GM04503 (cell line): ENCODE data around the gene BCKDHB.
A peak's percentile ranks its signal among the peaks of the same experiment; 100 is the strongest.

Experiments used
- DNase-seq: peaks from one replicate; pipeline ENCODE4 v3.0.0-alpha.2; 2012; ENCODE audit warnings: low read depth

Gene BCKDHB

DNA sequence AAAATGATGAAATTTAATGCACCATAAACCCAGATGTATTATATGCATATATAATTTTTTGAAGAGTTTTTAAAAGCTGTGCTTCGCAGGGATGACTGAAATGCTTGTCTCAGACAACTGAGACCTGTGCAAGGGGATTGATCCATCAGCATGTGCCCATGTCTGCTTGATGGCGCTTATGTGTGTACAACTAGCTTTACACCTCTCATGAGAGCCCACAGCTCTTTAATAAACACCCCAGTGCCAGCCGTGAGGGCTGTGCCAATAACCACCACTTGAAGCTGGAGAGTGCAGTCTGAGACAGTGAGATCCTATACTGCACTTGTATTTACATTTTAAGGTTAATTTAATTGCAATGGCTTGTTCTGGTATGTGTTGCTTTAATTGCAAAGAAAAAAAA, 225.5 kb downstream of the BCKDHB start:
- DNase-seq: no peak

GRCh38 chr6:80333342-80333741, 226.9 kb downstream of the BCKDHB start:
- no peak for DNase-seq

DNA sequence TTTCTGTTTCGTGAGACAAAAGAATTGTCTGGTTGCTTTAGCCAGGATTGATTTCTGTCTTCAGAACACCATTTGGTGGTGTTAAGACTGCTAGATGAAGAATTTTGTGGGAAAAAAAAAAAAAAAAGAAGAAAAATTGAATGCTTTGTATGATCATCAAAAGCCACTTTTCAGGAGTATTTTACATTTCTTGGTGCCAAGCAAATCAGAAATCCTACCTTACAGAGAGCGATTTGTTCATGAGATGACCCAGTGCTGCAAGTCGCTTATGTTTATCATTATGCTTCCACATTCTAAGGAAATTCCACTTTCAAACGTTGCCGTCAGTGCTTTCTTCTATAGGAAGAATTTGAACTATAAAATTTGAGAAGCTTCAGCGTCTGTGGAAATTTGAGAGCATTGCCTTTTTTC, 228.7 kb downstream of the BCKDHB start:
- no peak for DNase-seq

- DNase-seq: no peak
These were observed 230.4 kb downstream of the BCKDHB start for GRCh38 chr6:80336911-80337310.

- DNase-seq: no peak
These were observed 231.8 kb downstream of the BCKDHB start for GRCh38 chr6:80338201-80338836.

DNA sequence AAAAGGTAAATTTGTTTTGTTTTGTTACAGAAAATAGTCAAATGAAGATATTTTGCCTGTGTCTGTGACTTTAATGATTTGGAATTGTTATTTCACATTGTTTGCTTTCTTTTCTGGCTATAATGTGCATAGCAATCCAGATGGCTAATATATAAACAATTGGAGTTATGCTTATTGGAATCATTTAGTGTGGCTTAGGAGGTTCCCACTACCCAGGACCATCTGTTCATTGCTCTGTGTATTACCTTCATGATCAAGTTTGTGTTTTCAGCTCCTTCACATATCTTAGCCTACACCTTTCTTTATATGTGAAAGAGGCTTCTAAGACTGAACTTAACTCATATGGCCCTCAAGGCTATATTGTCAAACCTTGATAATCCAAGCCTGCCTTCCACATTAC, 232.9 kb downstream of the BCKDHB start:
- no peak for DNase-seq

GRCh38 chr6:80340280-80340679, 233.8 kb downstream of the BCKDHB start:
- no peak for DNase-seq

DNA sequence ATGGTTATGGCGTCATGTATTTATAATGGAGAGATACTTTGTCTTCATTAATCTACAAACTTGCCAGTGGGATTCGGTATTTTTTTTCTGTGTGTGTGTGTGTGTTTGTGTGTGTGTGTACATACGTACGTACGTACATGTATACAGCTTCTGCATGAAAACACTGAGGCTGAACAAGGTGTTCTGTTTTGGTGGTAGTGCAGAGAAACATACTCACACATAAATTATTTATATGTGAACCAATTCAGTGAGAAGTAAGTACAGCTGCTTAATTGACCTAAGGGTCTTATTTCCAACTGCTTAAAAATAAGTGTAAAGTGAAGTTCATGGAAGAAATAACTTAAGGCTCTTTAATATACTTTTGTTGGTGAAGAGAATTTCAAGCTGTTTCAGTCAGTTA, 234.2 kb downstream of the BCKDHB start:
- DNase-seq: no peak

DNA sequence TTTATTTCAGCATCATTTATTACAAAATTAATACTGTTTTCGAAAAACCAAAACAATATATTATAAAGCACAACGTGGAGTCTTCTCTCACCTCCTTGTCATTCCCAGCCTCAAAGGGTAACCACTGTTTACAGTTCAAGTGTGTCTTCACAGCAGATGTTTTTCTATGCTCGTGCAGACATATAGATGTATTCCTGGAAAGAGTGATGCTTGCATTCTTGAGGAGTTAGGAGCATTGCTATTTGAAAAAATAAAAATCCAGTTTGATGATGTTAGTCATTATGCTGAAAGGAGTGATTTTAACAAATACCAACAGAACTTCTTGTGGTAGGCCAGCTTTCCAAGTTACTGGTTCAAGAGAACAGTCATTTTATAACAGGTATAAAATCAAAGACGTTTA, 234.9 kb downstream of the BCKDHB start:
- no peak for DNase-seq

GRCh38 chr6:80343511-80343910, 237.0 kb downstream of the BCKDHB start:
- DNase-seq: no peak

DNA sequence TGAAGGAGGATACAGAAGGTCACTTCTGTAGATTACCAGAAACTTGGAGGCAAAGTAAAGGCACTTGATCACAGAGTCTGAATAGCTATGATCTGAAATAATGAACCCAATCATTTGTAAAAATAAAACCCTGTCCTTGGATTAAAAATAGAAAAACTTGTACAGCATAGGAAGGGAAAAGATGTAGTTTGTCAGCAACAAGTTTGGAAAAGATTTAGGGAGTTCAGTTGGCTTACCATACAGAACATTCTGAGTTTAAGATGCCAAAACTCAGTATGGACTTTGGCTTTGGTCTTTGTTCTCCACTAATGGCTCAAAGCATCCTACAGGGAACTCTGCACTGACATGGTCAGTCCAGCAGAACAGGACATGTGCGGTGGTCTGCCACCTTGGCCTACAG, 240.6 kb downstream of the BCKDHB start:
- DNase-seq: no peak

DNA sequence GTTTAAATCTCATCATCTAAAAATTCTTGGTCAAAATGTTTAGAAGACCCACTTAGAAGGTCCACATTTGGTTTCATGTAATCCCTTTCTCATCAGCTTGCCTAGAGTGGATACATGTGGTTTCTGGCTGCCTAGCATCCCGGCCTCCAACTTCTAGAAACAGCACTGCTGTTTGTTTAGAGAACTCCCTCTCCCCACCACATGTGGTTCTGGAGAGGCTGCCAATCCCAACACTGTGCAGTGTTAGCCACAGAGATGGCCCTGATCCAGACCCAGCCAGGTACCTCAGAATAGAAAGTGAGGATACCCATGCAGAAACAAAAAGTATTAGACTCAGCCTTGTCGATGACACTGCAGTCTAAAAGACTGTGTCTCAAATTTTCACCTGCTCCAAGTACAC, 241.8 kb downstream of the BCKDHB start:
- DNase-seq: no peak

GRCh38 chr6:80356000-80356399, 249.5 kb downstream of the BCKDHB start:
- no peak for DNase-seq

DNA sequence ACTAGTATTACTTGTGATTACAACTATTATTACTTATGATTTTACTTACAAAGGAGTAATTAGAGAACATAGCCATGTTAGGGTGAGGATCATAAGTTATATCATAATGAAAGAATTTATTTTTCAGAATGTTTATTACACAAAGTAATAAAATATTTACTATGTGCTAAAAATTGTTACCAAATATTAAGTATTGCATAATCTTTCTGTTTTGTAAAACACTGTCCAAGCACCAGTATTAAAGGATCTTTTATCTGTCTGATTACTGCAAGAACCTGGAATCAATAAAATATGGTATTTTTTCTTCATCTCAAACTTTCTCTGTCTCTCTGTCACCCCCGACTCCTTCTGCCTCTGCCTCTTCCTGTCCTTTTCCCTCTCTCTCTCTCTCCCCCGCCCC, 250.1 kb downstream of the BCKDHB start:
- no peak for DNase-seq

DNA sequence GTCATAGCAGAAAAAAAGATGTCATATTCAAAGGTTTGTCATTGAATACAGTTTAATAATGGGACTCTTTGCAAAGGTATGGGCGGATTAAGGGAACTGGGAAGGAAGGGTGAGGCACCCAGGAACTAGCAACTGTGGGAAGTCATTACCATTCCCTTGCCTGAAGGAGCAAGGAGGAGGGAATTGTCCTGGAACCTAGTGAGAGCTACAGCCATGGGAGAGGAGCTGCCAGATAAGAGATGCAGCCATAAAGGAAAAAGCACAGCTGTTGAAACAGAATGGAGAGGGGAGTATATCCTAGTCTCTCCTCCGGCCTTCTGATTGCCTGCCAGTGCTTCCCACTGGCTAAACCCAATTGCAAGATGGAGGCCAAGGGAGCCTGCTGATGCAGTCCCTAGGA, 250.6 kb downstream of the BCKDHB start:
- no peak for DNase-seq

- no peak for DNase-seq
These were observed 251.2 kb downstream of the BCKDHB start for GRCh38 chr6:80357674-80358073.

GRCh38 chr6:80363501-80364122, 257.1 kb downstream of the BCKDHB start:
- DNase-seq: peak; percentile 30

- DNase-seq: no peak
These were observed 257.7 kb downstream of the BCKDHB start for GRCh38 chr6:80364149-80364548.

DNA sequence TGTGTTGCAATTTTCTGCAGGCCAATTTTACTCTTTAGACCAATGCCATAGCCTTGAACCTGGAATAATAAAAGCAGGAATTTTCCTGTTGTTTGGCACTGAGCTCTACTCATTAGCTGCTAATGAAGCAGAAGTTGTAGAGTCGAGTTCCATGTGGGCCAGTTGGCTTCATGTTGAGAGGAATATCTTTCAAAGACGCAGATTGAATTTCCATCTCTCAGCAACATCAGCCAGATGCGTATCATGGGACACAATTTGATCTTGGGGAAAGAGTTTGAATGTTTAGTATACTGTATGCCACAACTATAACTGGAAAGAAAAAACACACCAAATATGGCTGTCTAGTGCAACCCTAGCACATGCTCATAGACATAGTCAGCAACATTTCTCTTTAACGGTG, 259.6 kb downstream of the BCKDHB start:
- DNase-seq: no peak

DNA sequence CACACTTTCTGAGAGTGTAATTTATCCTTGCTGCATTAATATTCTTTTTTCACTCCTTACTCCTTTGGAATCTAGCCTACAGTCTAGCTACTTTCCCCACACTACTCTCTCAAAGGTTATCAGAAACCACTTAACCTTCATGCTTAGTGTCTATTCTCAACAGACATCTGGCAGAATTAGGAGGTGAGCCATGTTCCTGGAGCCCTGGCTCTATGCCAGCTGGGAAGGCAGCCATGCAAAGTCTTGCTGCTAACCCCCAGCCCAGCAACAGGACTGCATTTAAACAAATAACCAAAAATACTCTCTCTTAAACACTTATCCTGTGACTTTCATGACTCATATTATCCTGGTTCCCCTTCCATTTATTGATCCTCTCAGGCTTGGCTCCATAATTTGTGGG, 260.2 kb downstream of the BCKDHB start:
- no peak for DNase-seq

GRCh38 chr6:80376411-80376810, 269.9 kb downstream of the BCKDHB start:
- DNase-seq: no peak

GRCh38 chr6:80380566-80380965, 274.1 kb downstream of the BCKDHB start:
- no peak for DNase-seq

GRCh38 chr6:80382811-80383210, 276.3 kb downstream of the BCKDHB start:
- DNase-seq: no peak

GRCh38 chr6:80388507-80388906, 282.0 kb downstream of the BCKDHB start:
- DNase-seq: no peak
